Heart left ventricle (tissue), 13 donors: ENCODE measurements around the gene GOLGA6L2.

Experiments
- POLR2A ChIP-seq, 2 donors: fragments of 450-650 bp; IDR thresholded peaks; one replicate each; pipeline ENCODE4 v1.6.1; 2017; ENCODE audit warnings: antibody characterized with exemption in 2 of 2, mild to moderate bottlenecking in 2 of 2, moderate library complexity in 2 of 2
- TF ChIP-seq, protein P1 (sequence below), 12 donors: fragments of 200-600 bp; sonication (generic) in 4 of 12; IDR thresholded peaks; one replicate each; pipeline versions ENCODE4 v1.5.0 to v1.8.0; 2018 to 2022; ENCODE audit warnings: antibody characterized with exemption in 12 of 12, mild to moderate bottlenecking in 5 of 12
- donor health status: ischemic (EF 13 %, LVEDD 7.1; RV severe dilation, severe dysfunction).
- donor health status: DM: no; HTN: yes; CAD: no.
- donor health status: DM: no; HTN: no; CAD: no.
- donor health status: ischemic (EF 25% LVEDD 6.9; RV normal size, moderate dysfunction).
- donor health status: ischemic (EF 25% LVEDD 5.7; RV mildly dilated, moderate dysfunction).
- donor health status: ischemic (EF 35%, LVEDD 5.7; RV mildly dilated, moderate dysfunction).
- donor health status: nonischemic (EF 11% LVEDD 7.7; RV severe dilation, severe dysfunction).
- donor health status: DM: yes; HTN: yes; CAD: no.
- donor health status: PGD.
- donor health status: ischemic (EF 29% LVEDD 5.4; RV normal size, mild dysfunction).
- donor health status: nonischemic (EF 23%, LVEDD 6.1; RV moderate dilation, normal function).

DNA sequence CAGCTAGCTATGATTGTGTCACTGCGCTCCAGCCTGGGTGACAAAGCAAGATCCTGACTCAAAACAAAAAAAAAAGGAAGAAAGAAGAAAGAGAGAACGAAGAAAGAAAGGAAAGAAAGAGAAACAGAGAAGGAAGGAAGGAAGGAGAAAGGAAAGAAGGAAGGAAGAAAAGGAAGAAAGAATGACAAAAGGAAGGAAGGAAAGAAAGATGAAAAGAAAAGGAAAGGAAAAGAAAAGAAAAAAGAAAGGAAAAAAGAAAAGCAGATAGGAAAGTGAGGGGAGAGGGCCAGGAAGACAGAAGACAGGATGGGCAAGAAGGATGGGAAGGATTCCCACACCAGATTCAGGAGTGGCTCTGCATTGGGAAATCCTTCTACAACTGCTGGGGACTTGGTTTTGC, 44.9 kb downstream of the GOLGA6L2 start:
- TF ChIP-seq, protein P1, sequence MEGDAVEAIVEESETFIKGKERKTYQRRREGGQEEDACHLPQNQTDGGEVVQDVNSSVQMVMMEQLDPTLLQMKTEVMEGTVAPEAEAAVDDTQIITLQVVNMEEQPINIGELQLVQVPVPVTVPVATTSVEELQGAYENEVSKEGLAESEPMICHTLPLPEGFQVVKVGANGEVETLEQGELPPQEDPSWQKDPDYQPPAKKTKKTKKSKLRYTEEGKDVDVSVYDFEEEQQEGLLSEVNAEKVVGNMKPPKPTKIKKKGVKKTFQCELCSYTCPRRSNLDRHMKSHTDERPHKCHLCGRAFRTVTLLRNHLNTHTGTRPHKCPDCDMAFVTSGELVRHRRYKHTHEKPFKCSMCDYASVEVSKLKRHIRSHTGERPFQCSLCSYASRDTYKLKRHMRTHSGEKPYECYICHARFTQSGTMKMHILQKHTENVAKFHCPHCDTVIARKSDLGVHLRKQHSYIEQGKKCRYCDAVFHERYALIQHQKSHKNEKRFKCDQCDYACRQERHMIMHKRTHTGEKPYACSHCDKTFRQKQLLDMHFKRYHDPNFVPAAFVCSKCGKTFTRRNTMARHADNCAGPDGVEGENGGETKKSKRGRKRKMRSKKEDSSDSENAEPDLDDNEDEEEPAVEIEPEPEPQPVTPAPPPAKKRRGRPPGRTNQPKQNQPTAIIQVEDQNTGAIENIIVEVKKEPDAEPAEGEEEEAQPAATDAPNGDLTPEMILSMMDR (IDR thresholded peaks at IDR 0.05), result no peak
- TF ChIP-seq POLR2A (IDR thresholded peaks at IDR 0.05), result no peak
